Thymus (tissue), 14 donors: ENCODE measurements around the gene TRIM73. TPM values are rescaled to one million over a fixed set of nuclear protein-coding genes. Genes with fewer than 3 reads are reported as not detected.
"Not testable (repeated sequence)": the region's sequence is repeated elsewhere in the genome, so short reads cannot be mapped to it uniquely, and the experiment has no call there.

Experiments used
- DNase-seq, 9 donors: peaks; one replicate each; pipeline ENCODE4 v3.0.0-alpha.2; 2013; ENCODE audit warnings: low spot score in 9 of 9, low read depth in 6 of 9, missing footprints in 1 of 9
- H3K27ac ChIP-seq, 2 donors: one replicate each; pipeline ENCODE4 v1.5.1; 2013; ENCODE audit warnings: control low read depth in 1 of 2, low read depth in 1 of 2, low read length in 1 of 2, mild to moderate bottlenecking in 1 of 2, moderate library complexity in 1 of 2
- H3K27me3 ChIP-seq, 2 donors: one replicate each; pipeline ENCODE4 v1.5.1; 2013; ENCODE audit warnings: low read length in 1 of 2; ENCODE audit not compliant: control insufficient read depth in 2 of 2, insufficient read depth in 1 of 2
- H3K36me3 ChIP-seq, 2 donors: one replicate each; pipeline ENCODE4 v1.5.1; 2013; ENCODE audit warnings: low read length in 1 of 2, mild to moderate bottlenecking in 1 of 2, moderate library complexity in 1 of 2; ENCODE audit not compliant: control insufficient read depth in 2 of 2, insufficient read depth in 2 of 2
- H3K4me1 ChIP-seq, 2 donors: one replicate each; pipeline ENCODE4 v1.5.1; 2013; ENCODE audit warnings: low read length in 2 of 2; ENCODE audit not compliant: control insufficient read depth in 2 of 2, insufficient read depth in 2 of 2
- H3K4me3 ChIP-seq, 2 donors: one replicate each; pipeline ENCODE4 v1.5.1; 2013; ENCODE audit warnings: low read length in 2 of 2, control low read depth in 1 of 2, mild to moderate bottlenecking in 1 of 2
- H3K9me3 ChIP-seq, 2 donors: one replicate each; pipeline ENCODE4 v1.5.1; 2013; ENCODE audit warnings: low read length in 1 of 2, mild to moderate bottlenecking in 1 of 2; ENCODE audit not compliant: control insufficient read depth in 2 of 2, insufficient read depth in 1 of 2
- WGBS: extraction: QIAGEN DNeasy Blood & Tissue Kit; methylation state at CpG from one replicate; pipeline ENCODE4 v1.1.7; 2013; 5-methylcytosine and 5-hydroxymethylcytosine counted together
- long read RNA-seq, 10 donors: transcript quantifications; one replicate each; lab custom pipeline, GENCODE V29; 2026
- polyA plus RNA-seq: library from polyadenylated mRNA; stranded (reverse); fragments of 200-250 nt; gene quantifications from one replicate; pipeline ENCODE4 v1.2.3, GENCODE V29; 2013
- total RNA-seq: library from RNA; stranded (reverse); fragments of 120-200 nt; gene quantifications from one replicate; pipeline ENCODE4 v1.2.4, GENCODE V29; 2013
- donor health status: healthy.

Gene TRIM73
- 1.3 TPM for total RNA-seq
- polyA plus RNA-seq = 9.9 TPM
- long read RNA-seq, donor 1 = 0 reads
- long read RNA-seq, donor 2 = 0 reads
- long read RNA-seq, donor 3 = 0 reads
- long read RNA-seq, donor 4 = 0 reads
- long read RNA-seq, donor 5 = 0 reads
- long read RNA-seq, donor 6 = 0 reads
- long read RNA-seq, donor 7 = 0 reads
- long read RNA-seq, donor 8 = 0 reads
- long read RNA-seq, donor 9 = 0 reads
- long read RNA-seq, donor 10 = 0 reads

- not testable (repeated sequence) for H3K4me1 ChIP-seq, DNase-seq, H3K9me3 ChIP-seq, H3K27me3 ChIP-seq, H3K36me3 ChIP-seq, H3K27ac ChIP-seq, H3K4me3 ChIP-seq
- WGBS = 37% methylated on average over 14 of the region's 34 CpGs
Observed at GRCh38 chr7:75395329-75395728, at the start of gene TRIM73. TRIM73 (plus strand) TSS chr7:75395629; CDS start chr7:75398934, 3,305 bp downstream.

DNA sequence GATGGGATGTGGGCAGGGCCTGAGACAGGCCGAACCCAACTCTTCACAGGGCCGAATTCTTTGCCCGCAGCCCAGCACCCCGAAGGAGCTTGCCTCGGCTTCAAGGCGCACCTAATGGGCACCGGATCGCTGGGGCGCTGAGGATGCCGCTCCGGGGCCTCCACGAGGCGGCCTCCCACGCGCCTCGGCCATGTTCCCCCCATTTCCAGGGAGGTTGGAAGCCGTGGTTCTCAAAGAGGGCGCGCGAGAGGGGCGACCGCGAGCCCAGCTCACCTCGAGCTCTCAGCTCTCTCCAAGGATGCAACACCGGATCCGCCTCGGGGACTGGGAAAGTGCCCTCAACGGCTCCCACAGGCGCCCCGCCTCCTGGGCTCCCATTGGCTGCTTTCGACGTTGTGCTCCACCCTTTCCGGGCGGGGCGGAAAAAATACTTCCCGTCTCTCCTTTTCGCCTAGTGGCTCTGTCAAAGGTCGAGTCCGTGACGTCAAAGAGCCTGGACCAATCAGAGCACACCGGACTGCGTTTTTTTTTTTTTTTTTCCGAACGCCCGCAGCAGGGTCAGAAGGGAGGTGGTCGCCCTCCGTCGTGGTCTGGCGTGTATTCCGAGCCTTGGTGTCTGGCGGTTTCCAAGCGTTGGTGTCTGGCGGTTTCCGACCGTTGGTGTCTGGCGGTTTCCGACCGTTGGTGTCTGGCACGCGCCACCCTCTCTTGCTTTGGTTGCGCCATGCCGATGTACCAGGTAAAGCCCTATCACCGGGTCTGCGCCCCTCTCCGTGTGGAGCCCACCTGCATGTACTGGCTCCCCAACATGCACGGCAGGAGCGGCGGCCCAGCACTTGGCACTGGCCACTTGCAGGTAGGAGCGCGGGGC is 36.5 kb upstream of the TRIM73 start:
- not testable (repeated sequence) for H3K9me3 ChIP-seq, H3K36me3 ChIP-seq, H3K27me3 ChIP-seq, H3K4me1 ChIP-seq
- 0% methylated on average over 11 of the region's 70 CpGs for WGBS
- Histone ChIP-seq H3K27ac (peak overlapping the region in 1 of 2 donors; percentile 72), H3K4me3 (peak overlapping the region in 1 of 2 donors; percentile 50)
- DNase-seq = peak in 3 of 9 donors; percentile 0 to 55 (median 0)

DNA sequence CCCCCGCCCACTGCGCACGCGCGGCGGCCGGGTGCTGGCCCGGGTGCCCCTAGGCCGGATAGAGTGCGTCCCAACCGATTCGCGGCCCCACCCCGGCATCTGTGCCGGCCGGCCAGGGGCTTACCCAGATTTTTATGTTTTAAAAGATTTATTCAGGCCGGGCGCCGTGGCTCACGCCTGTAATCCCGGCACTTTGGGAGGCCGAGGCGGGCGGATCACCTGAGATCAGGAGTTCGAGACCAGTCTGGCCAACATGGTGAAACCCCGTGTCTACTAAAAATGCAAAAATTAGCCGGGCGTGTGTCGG is 35.9 kb upstream of the TRIM73 start:
- not testable (repeated sequence) for H3K27me3 ChIP-seq, H3K9me3 ChIP-seq, H3K4me1 ChIP-seq, H3K36me3 ChIP-seq, H3K27ac ChIP-seq, DNase-seq
- H3K4me3 ChIP-seq = peak overlapping the region in 1 of 2 donors; percentile 50
- WGBS = no CpG with 5 or more reads among the region's 29 CpGs

GRCh38 chr7:75364079-75364478 is 31.4 kb upstream of the TRIM73 start:
- not testable (repeated sequence) for H3K27me3 ChIP-seq, DNase-seq, H3K36me3 ChIP-seq, H3K4me1 ChIP-seq, H3K4me3 ChIP-seq, H3K9me3 ChIP-seq, H3K27ac ChIP-seq
- no CpG with 5 or more reads among the region's 3 CpGs for WGBS

DNA sequence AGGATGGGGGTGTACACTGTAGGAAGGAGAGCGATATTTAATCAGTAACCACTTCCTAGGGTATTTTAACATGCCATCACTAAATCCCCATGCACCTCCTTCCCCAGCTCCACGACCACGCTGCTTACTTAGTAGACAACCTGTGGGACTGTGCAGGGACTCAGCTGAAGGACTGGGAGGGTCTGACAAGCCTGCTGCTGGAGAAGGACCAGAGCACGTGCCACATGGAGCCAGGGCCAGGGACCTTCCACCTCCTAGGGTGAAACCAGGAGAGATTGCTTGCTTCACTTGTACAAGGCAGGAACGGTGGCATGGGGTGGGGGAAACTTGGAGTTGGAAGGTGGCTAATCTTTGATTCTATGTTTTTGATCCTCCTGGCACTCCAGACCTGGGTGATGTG is 28.8 kb upstream of the TRIM73 start:
- H3K27ac ChIP-seq, H3K9me3 ChIP-seq, DNase-seq, H3K27me3 ChIP-seq, H3K36me3 ChIP-seq, H3K4me3 ChIP-seq, H3K4me1 ChIP-seq: not testable (repeated sequence)
- WGBS = no CpG with 5 or more reads among the region's 5 CpGs

- H3K36me3 ChIP-seq, DNase-seq: not testable (repeated sequence)
- no CpG with 5 or more reads among the region's 9 CpGs for WGBS
Observed at GRCh38 chr7:75367313-75367712, 28.1 kb upstream of the TRIM73 start.

DNA sequence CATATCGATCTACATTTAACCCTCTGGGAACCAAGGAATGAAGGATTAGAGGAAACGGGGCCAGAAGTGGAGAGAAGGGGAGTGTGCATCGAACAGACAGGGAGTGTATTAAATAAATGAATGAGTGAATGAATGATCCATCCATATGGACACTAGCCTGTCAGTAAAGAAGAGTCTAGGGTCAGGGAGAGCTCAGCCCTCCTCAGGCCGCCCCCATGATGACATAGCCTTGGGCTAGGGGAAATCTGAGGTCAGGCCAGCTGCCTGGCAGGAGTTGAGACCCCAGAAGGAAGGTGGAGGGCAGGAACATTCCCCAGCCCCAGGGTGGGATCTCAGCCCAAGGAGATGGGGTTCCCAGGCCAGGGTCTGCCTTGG is 21.3 kb upstream of the TRIM73 start:
- H3K4me1 ChIP-seq, H3K9me3 ChIP-seq, H3K4me3 ChIP-seq, H3K27me3 ChIP-seq, H3K27ac ChIP-seq, H3K36me3 ChIP-seq, DNase-seq: not testable (repeated sequence)
- no CpG with 5 or more reads among the region's 4 CpGs for WGBS

More at GRCh38 chr7:75367313-75367712, 28.1 kb upstream of the TRIM73 start:
- not testable (repeated sequence) for H3K4me1 ChIP-seq, H3K27ac ChIP-seq, H3K9me3 ChIP-seq, H3K4me3 ChIP-seq, H3K27me3 ChIP-seq

GRCh38 chr7:75374519-75375317 is 20.7 kb upstream of the TRIM73 start:
- no CpG with 5 or more reads among the region's 17 CpGs for WGBS
- DNase-seq, H3K9me3 ChIP-seq, H3K4me3 ChIP-seq, H3K27me3 ChIP-seq, H3K4me1 ChIP-seq, H3K36me3 ChIP-seq, H3K27ac ChIP-seq: not testable (repeated sequence)

GRCh38 chr7:75393194-75393593 is 2.2 kb upstream of the TRIM73 start:
- H3K4me1 ChIP-seq, H3K9me3 ChIP-seq: not testable (repeated sequence)
- no CpG with 5 or more reads among the region's 6 CpGs for WGBS

More at GRCh38 chr7:75393194-75393593, 2.2 kb upstream of the TRIM73 start:
- H3K27ac ChIP-seq, H3K36me3 ChIP-seq, H3K27me3 ChIP-seq, H3K4me3 ChIP-seq, DNase-seq: not testable (repeated sequence)
